K562 (cell line): ENCODE measurements around the gene HOXD9. TPM values are rescaled to one million over a fixed set of nuclear protein-coding genes. Genes with fewer than 3 reads are reported as not detected.

Experiments
- ATAC-seq: fragments of 200-7000 bp; cut with Tn5 transposase; 3 replicates; pipeline ENCODE4 v1.9.1; 2020; ENCODE audit warnings: moderate library complexity
- BruUV-seq: library from RNA; stranded (reverse); fragments of 400-500 nt; replicated peaks from 2 replicates; lab custom pipeline; 2021; lab: Mats Ljungman, UMichigan
- CTCF ChIA-PET: fragments of 300-600 bp; formaldehyde crosslinking; extraction: SDS; loops from one replicate; lab custom pipeline; 2021; ENCODE audit warnings: low intra/inter-chr PET ratio; lab: Yijun Ruan, JAX
- POLR2A ChIA-PET: fragments of 300-600, 350-650 bp; sonication (Branson Sonifier 250); formaldehyde crosslinking; extraction: SDS; loops from one replicate; lab custom pipeline; 2021; ENCODE audit warnings: antibody characterized with exemption, inconsistent platforms; lab: Yijun Ruan, JAX
- DNase-seq, 4 experiments: peaks; one replicate each; pipeline versions ENCODE4 v3.0.0 to v3.0.0-alpha.2; 2011 to 2018; ENCODE audit warnings: low spot score in 3 of 4, mixed read lengths in 3 of 4; ENCODE audit errors: extremely low read depth in 1 of 4
- FAIRE-seq: peaks from 2 replicates; lab custom pipeline; 2011; peaks lifted over from hg19 to GRCh38; lab: Jason Lieb, UNC
- H2AFZ ChIP-seq: 2 replicates; pipeline ENCODE4 v1.6.0; 2011; ENCODE audit warnings: low read depth, low read length, control low read depth, inconsistent platforms
- H3K27ac ChIP-seq: fragments of 200-600 bp; 3 replicates; pipeline ENCODE4 v1.8.0; 2011; ENCODE audit warnings: low read depth, mild to moderate bottlenecking, control low read depth, inconsistent platforms, low read length, moderate library complexity, mixed read lengths; ENCODE audit errors: extremely low read depth
- H3K27me3 ChIP-seq, 2 experiments: fragments of 300-600 bp in 1 of 2; 2 replicates in 1 of 2; 3 replicates in 1 of 2; pipeline versions ENCODE4 v1.6.0 to v1.8.0; 2011; ENCODE audit warnings: inconsistent platforms in 2 of 2, low read length in 2 of 2, mild to moderate bottlenecking in 1 of 2, mixed read lengths in 1 of 2, moderate library complexity in 1 of 2; ENCODE audit not compliant: control insufficient read depth in 2 of 2, insufficient read depth in 2 of 2
- H3K36me3 ChIP-seq: fragments of 300-600 bp; 3 replicates; pipeline ENCODE4 v1.8.0; 2011; ENCODE audit warnings: mild to moderate bottlenecking, low read length, inconsistent platforms; ENCODE audit not compliant: control insufficient read depth, insufficient read depth
- H3K4me1 ChIP-seq, 2 experiments: fragments of 200-600 bp in 1 of 2; replicated peaks in 1 of 2; 2 replicates in 1 of 2; 3 replicates in 1 of 2; pipeline versions ENCODE4 v1.5.1 to v1.8.0; 2011; ENCODE audit warnings: inconsistent platforms in 2 of 2, low read length in 2 of 2, mild to moderate bottlenecking in 1 of 2, mixed read lengths in 1 of 2, moderate library complexity in 1 of 2; ENCODE audit not compliant: control insufficient read depth in 2 of 2, insufficient read depth in 2 of 2
- H3K4me2 ChIP-seq: 2 replicates; pipeline ENCODE4 v1.6.1; 2011; ENCODE audit warnings: low read length, control low read depth, inconsistent platforms, mixed read lengths; ENCODE audit not compliant: insufficient read depth
- H3K4me3 ChIP-seq: fragments of 200-600 bp; sonication (generic), shearing (Covaris generic); 2 replicates; pipeline ENCODE4 v1.5.1; 2016; ENCODE audit warnings: control low read depth, inconsistent platforms
- H3K79me2 ChIP-seq: fragments of 200-600 bp; 3 replicates; pipeline ENCODE4 v1.8.0; 2011; ENCODE audit warnings: low read length, inconsistent platforms; ENCODE audit not compliant: control insufficient read depth, insufficient read depth
- H3K9ac ChIP-seq, 2 experiments: 2 replicates each; pipeline versions ENCODE4 v1.6.0 to v1.6.1; 2011; ENCODE audit warnings: low read depth in 2 of 2, low read length in 2 of 2, control low read depth in 1 of 2, inconsistent platforms in 1 of 2, mild to moderate bottlenecking in 1 of 2, mixed read lengths in 1 of 2; ENCODE audit not compliant: insufficient read depth in 1 of 2
- H3K9me1 ChIP-seq: one replicate; pipeline ENCODE4 v1.6.0; 2011; ENCODE audit warnings: inconsistent platforms, mild to moderate bottlenecking, low read length, moderate library complexity; ENCODE audit not compliant: control insufficient read depth, insufficient read depth
- H3K9me3 ChIP-seq: replicated peaks from 2 replicates; pipeline ENCODE4 v1.5.1; 2011; ENCODE audit warnings: low read depth, low read length, inconsistent platforms; ENCODE audit not compliant: control insufficient read depth, insufficient read depth
- H4K20me1 ChIP-seq: replicated peaks from 2 replicates; pipeline ENCODE4 v1.6.1; 2011; ENCODE audit warnings: low read length, inconsistent platforms, mixed read lengths; ENCODE audit not compliant: control insufficient read depth, insufficient read depth
- BMI1 ChIP-seq: fragments of 150-350 bp; IDR thresholded peaks from 2 replicates; pipeline ENCODE4 v1.6.1; 2014; ENCODE audit warnings: low read length
- E2F3 ChIP-seq: fragments of 250-450 bp; sonication (Bioruptor Pico); IDR thresholded peaks from 2 replicates; pipeline ENCODE4 v1.4.0; 2020; ENCODE audit warnings: mild to moderate bottlenecking
- HMBOX1 ChIP-seq: sonication (generic); IDR thresholded peaks from 2 replicates; pipeline ENCODE4 v1.6.1; 2016
- MAFG ChIP-seq: fragments of 450-650 bp; conservative IDR thresholded peaks from 2 replicates; pipeline ENCODE4 v1.6.1; 2016; ENCODE audit warnings: missing genetic modification characterization, missing compliant biosample characterization
- MCM3 ChIP-seq: fragments of 450-650 bp; IDR thresholded peaks from 2 replicates; pipeline ENCODE4 v1.6.1; 2016
- POLR3A ChIP-seq: IDR thresholded peaks from 2 replicates; pipeline ENCODE4 v1.6.1; 2011; ENCODE audit warnings: borderline replicate concordance, mild to moderate bottlenecking, moderate library complexity; ENCODE audit not compliant: insufficient read length, insufficient read depth; ENCODE audit errors: extremely low read depth
- RBFOX2 ChIP-seq: fragments of 200-400 bp; formaldehyde crosslinking; IDR thresholded peaks from 2 replicates; pipeline ENCODE4 v1.6.1; 2017; ENCODE audit warnings: low read depth, mild to moderate bottlenecking, low read length, moderate library complexity
- RBM14 ChIP-seq: fragments of 200-400 bp; formaldehyde crosslinking; IDR thresholded peaks from 2 replicates; pipeline ENCODE4 v1.6.1; 2018; ENCODE audit warnings: low read depth, mild to moderate bottlenecking, low read length, moderate library complexity, borderline replicate concordance; ENCODE audit not compliant: insufficient read depth
- RNF2 ChIP-seq: sonication (generic); IDR thresholded peaks from 2 replicates; pipeline ENCODE4 v1.6.1; 2016
- ZNF133 ChIP-seq: fragments of 250-450 bp; sonication (Bioruptor Pico); IDR thresholded peaks from 2 replicates; pipeline ENCODE4 v1.4.0; 2020; ENCODE audit warnings: mild to moderate bottlenecking
- ZNF146 ChIP-seq: IDR thresholded peaks from one replicate; pipeline ENCODE4 v1.6.1; 2018; ENCODE audit warnings: missing compliant biosample characterization; ENCODE audit not compliant: unreplicated experiment
- WGBS: fragments of 100-300 bp; shearing (Covaris generic); methylation state at CpG from one replicate; pipeline ENCODE4 v1.1.6; 2016; ENCODE audit warnings: low coverage, mixed read lengths; ENCODE audit not compliant: insufficient coverage; ENCODE audit errors: missing lambda C conversion rate; 5-methylcytosine and 5-hydroxymethylcytosine counted together
- in situ Hi-C: fragments of 300-500 bp; cut with MboI; formaldehyde crosslinking; loops from 4 replicates; pipeline ENCODE4 v1.15.0; 2018; ENCODE audit warnings: inconsistent platforms, mixed read lengths
- intact Hi-C: fragments of 100-400 bp; cut with micrococcal nuclease; formaldehyde crosslinking; loops from 2 replicates; pipeline ENCODE4 v1.14.2; 2022
- polyA plus RNA-seq, 8 experiments: library from polyadenylated mRNA; depleted of rRNA in 4 of 8; stranded (reverse) in 5 of 8; unstranded in 3 of 8; fragments of >200 nt; fragmentation: Nextera tagmentation in 2 of 8; fragmentation: Illumina TruSeq in 1 of 8; extraction: Ambion mirVana in 2 of 8; extraction: Trizol in 1 of 8; gene quantifications; 2 replicates each; pipeline versions ENCODE4 v1.2.1 to v1.2.3, GENCODE V29; 2011 to 2014; ENCODE audit warnings: inconsistent platforms in 1 of 8, missing spikeins in 1 of 8
- total RNA-seq, 7 experiments: library from RNA; depleted of rRNA in 6 of 7; stranded (reverse); fragments of >200 nt in 6 of 7; fragmentation: Illumina TruSeq in 2 of 7; extraction: Trizol in 2 of 7; gene quantifications; 2 replicates each; pipeline versions ENCODE4 v1.2.1 to v1.2.3, GENCODE V29; 2011 to 2021; ENCODE audit warnings: low replicate concordance in 1 of 7
- TF ChIP-seq, protein P1 (sequence below): IDR thresholded peaks from 2 replicates; pipeline ENCODE4 v1.6.1; 2014; ENCODE audit warnings: antibody characterized with exemption

Gene HOXD9
- total and polyA plus RNA-seq, 9 of the 15 experiments (the other 6 are each of a cell fraction or from before 2014, with no cell fraction given): not detected

- POLR2A ChIA-PET: interaction anchor here (0.7 kb wide), 1 partner anchor 745 kb away, joined by 4 read pairs; no protein-coding TSS in a partner anchor
- Histone ChIP-seq H3K9me1 (no peaks in the 10 kb centered on the region), H3K9ac (no peak overlapping the region)
These were observed 49.3 kb upstream of the HOXD9 start for GRCh38 chr2:176072951-176073904.

DNA sequence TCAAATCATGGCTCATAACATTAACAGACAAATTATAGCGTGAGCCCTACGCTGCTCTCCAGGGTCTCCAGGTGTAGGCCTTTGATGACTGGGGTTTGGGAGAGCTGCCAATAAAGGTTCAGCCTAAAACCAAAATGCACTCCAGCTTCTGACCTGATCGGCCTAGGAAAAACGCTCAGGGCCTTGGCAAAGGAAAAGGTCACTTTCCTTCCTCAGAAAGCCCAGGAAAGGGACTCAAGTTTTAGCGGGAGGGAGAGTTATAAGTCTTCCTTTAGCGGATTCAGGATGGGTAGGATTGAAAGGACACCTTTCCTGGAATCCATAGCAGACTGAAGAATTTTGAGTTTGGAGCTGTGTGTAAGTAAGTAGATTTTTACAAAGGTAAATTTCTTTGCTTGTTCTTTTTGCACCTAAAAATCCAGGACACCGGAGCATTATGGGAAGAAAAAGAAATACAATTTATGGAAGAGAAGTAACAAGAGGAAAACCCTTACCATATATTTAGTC, 47.5 kb upstream of the HOXD9 start:
- in situ Hi-C loops (loop anchor here (10.0 to 25.0 kb wide), 2 partner anchors 390 to 1038 kb away; no protein-coding TSS in a partner anchor), intact Hi-C loops (loop anchor here (10.0 kb wide), 1 partner anchor 210 kb away; no protein-coding TSS in a partner anchor)
- no peaks in the 10 kb centered on the region for H3K9me1 ChIP-seq
- no peaks in the 10 kb centered on the region for H3K36me3 ChIP-seq
- no peak overlapping the region for H3K9ac ChIP-seq
- peak overlapping the region; percentile 48; the same call in 1 of the 2 replicates for H2AFZ ChIP-seq
- CTCF ChIA-PET: no interaction called here
- DNase-seq: no peak
- H3K9me3 ChIP-seq: no peaks in the 10 kb centered on the region
- no peak overlapping the region for H3K27ac ChIP-seq
- no peak for ATAC-seq
- POLR2A ChIA-PET: interaction anchor here (0.7 to 1.0 kb wide), 2 partner anchors 73 to 1393 kb away, joined by 3 read pairs; partner anchors contain the start of gene LNPK
- H4K20me1 ChIP-seq: no peaks in the 10 kb centered on the region; the same call in 1 of the 2 replicates
- BruUV-seq: no TSS peak
- WGBS: 5% methylated on average over 7 of the region's 7 CpGs
- H3K27me3 ChIP-seq: peaks cover 65 to 66% of the 10 kb centered on the region in 2 experiments
- no peaks in the 10 kb centered on the region for H3K79me2 ChIP-seq
- H3K4me2 ChIP-seq: peak overlapping the region; percentile 54; the same call in 1 of the 2 replicates
- H3K4me3 ChIP-seq: no peak overlapping the region
- H3K4me1 ChIP-seq: peaks cover 3 to 20% of the 10 kb centered on the region in 2 experiments; a peak in 3 of 5 replicates
- no peak for FAIRE-seq
- TF ChIP-seq, protein P1, sequence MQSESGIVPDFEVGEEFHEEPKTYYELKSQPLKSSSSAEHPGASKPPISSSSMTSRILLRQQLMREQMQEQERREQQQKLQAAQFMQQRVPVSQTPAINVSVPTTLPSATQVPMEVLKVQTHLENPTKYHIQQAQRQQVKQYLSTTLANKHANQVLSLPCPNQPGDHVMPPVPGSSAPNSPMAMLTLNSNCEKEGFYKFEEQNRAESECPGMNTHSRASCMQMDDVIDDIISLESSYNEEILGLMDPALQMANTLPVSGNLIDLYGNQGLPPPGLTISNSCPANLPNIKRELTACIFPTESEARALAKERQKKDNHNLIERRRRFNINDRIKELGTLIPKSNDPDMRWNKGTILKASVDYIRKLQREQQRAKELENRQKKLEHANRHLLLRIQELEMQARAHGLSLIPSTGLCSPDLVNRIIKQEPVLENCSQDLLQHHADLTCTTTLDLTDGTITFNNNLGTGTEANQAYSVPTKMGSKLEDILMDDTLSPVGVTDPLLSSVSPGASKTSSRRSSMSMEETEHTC: no peak
- no peak for TF ChIP-seq RNF2
- TF ChIP-seq POLR3A: no peak
- no peak for TF ChIP-seq RBFOX2
- TF ChIP-seq E2F3 (CRISPR knock-in tag): no peak
- no peak for TF ChIP-seq HMBOX1
- no peak for TF ChIP-seq ZNF146 (CRISPR knock-in tag)
- TF ChIP-seq ZNF133: no peak
- TF ChIP-seq RBM14: no peak
- TF ChIP-seq MAFG (tag): no peak

More at GRCh38 chr2:176072951-176073904, 49.3 kb upstream of the HOXD9 start:
- CTCF ChIA-PET: no interaction called here
- in situ Hi-C loops: loop anchor here (10.0 kb wide), 1 partner anchor 388 kb away; no protein-coding TSS in a partner anchor
- no peak for TF ChIP-seq MCM3
- TF ChIP-seq BMI1: 0 out of 2 replicates have a peak, but pooled peaks have one; percentile 18
- Histone ChIP-seq H3K27me3 (peaks cover 68% of the 10 kb centered on the region in 2 experiments), H2AFZ (no peak overlapping the region), H4K20me1 (no peaks in the 10 kb centered on the region; the same call in 1 of the 2 replicates), H3K4me3 (no peak overlapping the region), H3K27ac (no peak overlapping the region), H3K79me2 (no peaks in the 10 kb centered on the region), H3K9me3 (no peaks in the 10 kb centered on the region), H3K4me1 (peaks cover 3 to 13% of the 10 kb centered on the region in 2 experiments; a peak in 2 of 5 replicates), H3K36me3 (no peaks in the 10 kb centered on the region), H3K4me2 (no peak overlapping the region)
- BruUV-seq: no TSS peak
- ATAC-seq (no peak), FAIRE-seq (no peak), DNase-seq (no peak)
- intact Hi-C loops: loop anchor here (10.0 kb wide), 1 partner anchor 208 kb away; no protein-coding TSS in a partner anchor
- 17% methylated on average over 29 of the region's 29 CpGs for WGBS
